Measurements from ENCODE around the gene CLMN. TPM values are rescaled to one million over a fixed set of nuclear protein-coding genes. Genes with fewer than 3 reads are reported as not detected.

Gene CLMN
- total RNA-seq, 1 experiment from 2014 or later, result 1.5 TPM

DNA sequence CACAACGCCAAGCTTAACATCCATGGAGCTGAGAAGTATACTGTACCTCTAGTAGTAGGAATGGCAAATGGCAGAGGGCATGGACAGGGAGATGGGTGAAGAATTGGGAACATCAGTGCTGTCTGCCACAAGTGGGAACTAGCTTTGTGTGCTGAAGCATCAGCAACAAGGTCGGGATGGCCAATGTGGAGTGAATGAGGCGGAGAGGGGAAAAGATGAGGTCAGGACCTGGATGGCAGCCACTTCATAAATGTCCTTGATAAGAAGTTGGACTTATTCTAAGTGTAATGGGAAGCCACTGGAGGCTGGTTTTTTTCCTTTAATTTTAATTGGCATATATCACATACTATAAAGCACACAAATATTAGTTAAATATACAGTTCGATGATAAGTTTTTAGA, 21.9 kb upstream of the CLMN start:
- no peak for DNase-seq (ENCODE audit: low spot score)

- no peak for DNase-seq (ENCODE audit: low spot score)
These were observed 21.4 kb upstream of the CLMN start for GRCh38 chr14:95341115-95341514.

DNA sequence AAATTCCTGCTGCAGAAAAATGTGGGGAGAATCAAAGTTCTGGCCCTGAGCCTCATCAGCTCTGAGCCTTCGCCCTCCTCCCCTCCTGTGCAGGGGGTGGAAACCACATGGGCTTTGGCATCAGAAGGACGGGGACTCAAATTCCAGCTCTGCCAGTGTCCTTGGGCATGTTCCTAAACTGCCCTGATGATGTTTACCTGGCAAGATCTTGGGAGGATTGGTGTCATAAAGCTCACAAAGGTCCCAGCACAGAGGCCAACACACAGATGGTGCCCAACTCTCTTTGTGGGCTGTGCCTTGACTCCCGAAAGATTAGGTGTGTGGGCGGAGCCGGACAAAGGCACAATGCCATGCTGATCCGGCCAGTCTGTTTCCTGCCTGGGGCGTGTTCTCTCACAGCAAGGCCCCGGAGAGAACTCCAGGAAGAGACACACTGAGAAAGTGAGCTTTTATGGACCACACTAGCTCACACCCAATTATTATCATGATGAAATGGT, 20.5 kb upstream of the CLMN start:
- DNase-seq (ENCODE audit: low spot score), result no peak

DNA sequence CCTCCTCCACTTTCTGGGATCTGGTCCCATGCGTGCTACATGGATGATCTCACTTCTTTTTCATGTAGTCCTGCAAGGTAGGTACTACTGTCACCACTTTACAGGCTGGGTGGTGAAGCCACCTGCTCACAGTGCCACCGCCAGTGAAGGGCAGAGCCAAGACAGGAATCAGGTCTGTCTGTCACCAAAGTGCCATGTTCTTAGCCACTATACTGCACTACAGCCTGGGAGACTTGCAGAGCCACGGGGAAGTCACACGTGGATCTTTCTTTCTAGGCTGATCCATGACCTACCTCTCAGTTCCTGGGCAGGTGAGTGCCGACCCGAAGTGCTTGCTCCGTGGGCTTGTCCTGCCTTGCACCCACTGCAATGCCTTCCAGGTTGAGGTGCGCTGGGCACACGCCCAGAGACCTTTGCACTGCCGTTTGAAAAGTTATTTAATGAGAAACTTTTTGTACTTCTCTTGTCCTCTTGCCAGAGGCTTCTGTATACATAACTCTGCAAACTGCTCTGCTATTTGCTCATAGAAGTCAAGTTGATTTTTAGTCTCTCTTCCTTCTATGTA, 19.7 kb upstream of the CLMN start:
- no peak for DNase-seq (ENCODE audit: low spot score)

DNA sequence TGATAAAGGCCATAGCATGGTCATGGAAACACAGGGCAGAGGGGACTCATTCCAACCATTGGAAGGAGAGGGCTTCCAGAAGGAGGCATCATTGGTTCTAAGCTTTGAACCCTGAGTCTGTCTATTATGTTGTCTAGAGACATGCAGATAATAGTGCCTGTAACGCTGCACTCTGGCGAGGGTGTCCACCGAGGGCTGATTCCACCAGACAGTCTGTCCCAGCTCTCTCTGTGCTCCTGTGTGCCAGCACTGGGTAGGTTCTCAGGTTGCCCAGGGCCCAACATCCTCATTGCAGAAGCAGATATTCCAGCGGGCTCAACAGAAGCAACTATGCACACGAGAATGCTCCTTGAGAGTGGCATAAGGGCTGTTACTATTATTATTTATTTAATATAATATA, 18.7 kb upstream of the CLMN start:
- no peak for DNase-seq (ENCODE audit: low spot score)

DNA sequence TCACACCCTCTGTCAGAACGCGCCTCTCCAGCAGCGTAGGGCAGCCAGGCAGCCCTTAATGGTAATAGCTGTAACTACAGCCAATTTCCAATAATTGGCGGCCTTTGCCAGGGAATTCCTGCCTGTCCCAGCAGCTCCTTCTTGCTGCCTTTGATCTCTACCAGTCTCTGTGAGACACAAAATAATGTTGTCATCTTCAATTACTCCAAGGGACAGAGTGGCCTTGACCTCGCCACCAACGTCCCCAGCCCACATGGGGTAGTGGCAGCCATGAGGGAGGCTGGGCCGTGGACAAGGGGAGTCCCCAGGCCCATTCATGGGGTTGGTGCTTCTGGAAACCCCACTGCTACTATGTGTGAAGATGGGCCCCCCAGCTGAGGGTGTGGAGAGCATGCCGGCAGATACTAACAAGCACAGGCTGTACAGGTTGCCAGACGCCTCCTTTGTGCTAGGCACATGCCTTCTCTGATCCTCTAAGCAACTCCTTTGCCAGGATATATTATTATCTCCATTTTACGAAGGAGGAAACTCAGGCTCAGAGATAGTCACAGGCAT, 17.4 kb upstream of the CLMN start:
- DNase-seq (ENCODE audit: low spot score), result no peak

DNA sequence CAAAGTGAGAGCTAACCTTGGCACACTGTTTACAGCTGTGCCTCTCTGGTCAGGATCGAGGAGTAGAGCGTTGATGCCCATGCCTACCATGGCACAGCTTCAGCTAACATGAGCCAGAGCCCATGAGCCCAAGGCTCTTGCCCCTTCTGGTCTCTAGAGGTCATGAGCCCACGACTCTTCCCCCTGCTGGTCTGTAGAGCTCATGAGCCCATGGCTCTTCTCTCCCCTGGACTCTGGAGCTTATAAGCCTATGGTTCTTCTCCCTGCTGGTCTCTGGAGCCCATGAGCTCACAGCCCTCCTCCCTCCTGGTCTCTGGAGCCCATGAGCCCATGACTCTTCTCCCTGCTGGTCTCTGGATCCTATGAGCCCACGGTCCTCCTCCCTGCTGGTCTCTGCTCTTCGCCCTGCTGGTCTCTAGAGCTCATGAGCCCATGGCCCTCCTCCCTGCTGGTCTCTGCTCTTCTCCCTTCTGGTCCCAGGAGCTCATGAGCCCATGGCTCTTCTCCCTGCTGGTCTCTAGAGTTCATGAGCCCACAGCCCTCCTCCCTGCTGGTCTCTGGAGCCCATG, 16.6 kb upstream of the CLMN start:
- DNase-seq (ENCODE audit: low spot score), result no peak

- no peak for DNase-seq (ENCODE audit: low spot score)
These were observed 15.4 kb upstream of the CLMN start for GRCh38 chr14:95335071-95335470.

GRCh38 chr14:95334044-95334443, 14.3 kb upstream of the CLMN start:
- DNase-seq (ENCODE audit: low spot score), result no peak

GRCh38 chr14:95332641-95333040, 12.9 kb upstream of the CLMN start:
- no peak for DNase-seq (ENCODE audit: low spot score)

DNA sequence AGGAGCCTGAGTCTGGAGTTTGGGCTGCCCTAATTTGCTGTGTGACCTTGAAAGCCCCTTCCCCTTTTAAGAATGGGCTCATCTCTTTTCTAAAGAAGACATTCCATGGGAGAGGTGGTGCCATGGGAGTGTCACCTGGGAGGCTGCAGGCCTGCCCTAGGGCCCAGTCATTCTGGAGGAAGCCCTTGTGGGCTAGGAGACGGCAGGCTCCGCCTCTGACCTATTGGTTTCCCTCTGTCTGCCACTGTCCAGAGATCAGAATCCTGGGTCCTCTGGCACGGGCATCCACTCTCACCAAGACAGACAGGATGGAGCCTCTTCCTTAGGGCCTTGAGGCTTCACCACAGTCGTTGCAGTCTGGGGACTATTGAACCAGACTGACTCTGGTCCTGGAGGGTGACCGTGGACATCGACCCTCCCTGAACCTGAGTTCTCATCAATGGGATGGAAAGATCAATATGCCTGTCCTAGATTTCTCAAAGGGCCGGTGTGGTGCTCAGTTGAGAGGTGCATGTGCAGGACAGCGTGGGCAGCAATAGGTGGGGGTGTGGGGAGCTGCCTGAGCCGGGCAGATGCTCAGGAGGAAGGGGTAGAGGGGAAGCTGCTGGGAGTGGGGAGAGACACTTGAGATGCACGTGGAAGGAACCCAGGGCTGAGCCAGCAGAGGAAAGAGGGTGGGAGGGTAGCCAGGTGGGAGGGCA, 12.2 kb upstream of the CLMN start:
- no peak for DNase-seq (ENCODE audit: low spot score)

GRCh38 chr14:95330591-95331370, 11.1 kb upstream of the CLMN start:
- DNase-seq (ENCODE audit: low spot score), result no peak

DNA sequence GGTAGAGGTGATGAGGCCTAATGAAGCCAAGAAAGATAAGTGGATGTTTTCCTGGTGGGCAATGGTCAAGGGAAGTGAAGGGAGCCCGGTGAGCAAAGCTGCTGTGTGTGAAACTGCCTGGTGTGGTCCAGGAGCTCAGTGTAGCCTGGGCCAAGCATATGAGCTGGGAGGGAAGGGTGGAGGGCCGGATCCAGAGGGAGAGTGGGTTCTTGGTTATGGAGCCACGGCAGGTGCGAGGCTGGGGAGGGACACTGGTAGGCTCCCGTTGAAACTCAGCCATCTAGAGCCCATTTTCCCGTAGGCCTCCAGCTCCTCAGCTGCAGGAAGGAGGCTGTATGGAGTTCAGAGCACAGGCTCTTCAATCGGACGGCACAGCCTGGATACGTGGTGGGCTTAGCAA, 10.2 kb upstream of the CLMN start:
- DNase-seq (ENCODE audit: low spot score), result no peak

DNA sequence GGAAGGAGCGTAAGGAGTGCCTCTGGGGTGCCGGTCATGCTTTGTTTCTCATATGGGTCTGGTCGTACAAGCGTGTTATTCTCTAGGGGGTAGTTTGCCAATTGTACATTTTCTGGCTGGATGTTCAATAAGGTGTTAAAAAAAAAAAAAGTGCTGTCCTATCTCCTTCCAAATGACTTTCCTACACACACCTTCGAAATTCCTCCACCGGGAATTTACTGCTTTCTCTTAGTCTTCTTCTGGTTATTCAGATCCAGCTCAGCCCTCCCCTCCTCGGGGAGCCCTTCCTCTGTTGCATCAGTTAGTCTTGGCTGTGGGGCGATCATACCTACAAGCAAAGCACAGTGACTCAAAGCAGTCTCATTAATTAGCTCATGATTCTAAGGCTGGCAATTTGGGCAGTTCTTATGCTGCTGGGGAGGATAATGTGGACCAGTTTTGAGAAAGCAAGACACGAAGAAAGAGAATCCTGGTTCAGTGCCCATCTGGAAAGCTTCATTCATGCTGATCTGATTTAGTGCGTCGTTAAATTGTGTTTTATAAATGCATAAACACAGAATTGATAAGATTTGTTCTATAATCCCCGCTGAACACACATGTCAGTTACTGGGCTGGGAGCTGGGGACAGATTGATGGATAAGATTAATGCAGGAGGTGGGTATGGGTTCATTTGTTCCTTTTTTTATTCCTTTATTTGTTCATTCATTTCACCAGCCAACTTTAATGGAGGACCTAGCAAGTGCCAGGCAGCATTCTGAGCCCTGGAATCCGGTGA, 9.2 kb upstream of the CLMN start:
- DNase-seq (ENCODE audit: low spot score), result no peak

- DNase-seq (ENCODE audit: low spot score), result no peak
These were observed 8.1 kb upstream of the CLMN start for GRCh38 chr14:95327558-95328374.

- DNase-seq (ENCODE audit: low spot score), result no peak
These were observed 7.3 kb upstream of the CLMN start for GRCh38 chr14:95326987-95327386.

GRCh38 chr14:95323917-95324316, 4.2 kb upstream of the CLMN start:
- DNase-seq (ENCODE audit: low spot score), result no peak

- DNase-seq (ENCODE audit: low spot score), result no peak
These were observed 3.7 kb upstream of the CLMN start for GRCh38 chr14:95323361-95323760.

- DNase-seq (ENCODE audit: low spot score), result no peak
These were observed 2.9 kb upstream of the CLMN start for GRCh38 chr14:95322651-95323050.

- DNase-seq (ENCODE audit: low spot score), result no peak
These were observed 2.2 kb upstream of the CLMN start for GRCh38 chr14:95321693-95322455.
